Placental pericyte (primary cell): ENCODE data around the gene LEMD1. TPM values are rescaled to one million over a fixed set of nuclear protein-coding genes. Genes with fewer than 3 reads are reported as not detected.

Experiments
- small RNA-seq: library from RNA; depleted of rRNA; stranded (forward); fragments of <200 nt; gene quantifications from one replicate; pipeline ENCODE3, GENCODE V24; 2012; ENCODE audit warnings: low replicate concordance
- total RNA-seq: library from RNA; depleted of rRNA; stranded (reverse); fragments of >200 nt; gene quantifications from 2 replicates; pipeline ENCODE4 v1.2.3, GENCODE V29; 2012

LEMD1 gene
- not detected in 2 replicates for total RNA-seq

DNA sequence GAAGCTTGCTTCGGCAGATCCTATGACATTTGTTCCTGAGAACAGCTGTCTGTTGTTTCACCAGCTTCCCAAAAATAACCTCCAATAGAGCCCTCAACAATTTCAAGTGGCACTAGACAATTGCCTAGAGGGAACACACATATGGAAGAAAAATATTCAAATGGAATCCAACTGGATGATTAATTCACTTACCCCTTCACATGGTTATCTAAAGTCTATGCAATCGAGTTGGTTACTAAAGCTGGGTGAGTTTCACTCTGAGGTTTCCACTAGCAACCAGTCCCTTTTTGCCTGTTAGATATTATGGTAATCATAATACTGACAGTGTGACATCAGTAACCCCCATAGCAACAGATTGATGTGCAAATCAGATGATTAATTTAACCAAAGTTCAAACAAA, at the start of gene LEMD1:
Gene LEMD1, minus strand, starts transcription at position 259 of the 400 bp plus-strand sequence. CDS start 1,520 bp downstream, outside the sequence.

GRCh38 chr1:205455581-205456382, 33.9 kb upstream of the LEMD1 start, which contains the start of gene BLACAT1:
BLACAT1 (minus strand) TSS chr1:205456045.

GRCh38 chr1:205356440-205357139, 65.3 kb downstream of the LEMD1 start, which contains the start of gene KLHDC8A:
KLHDC8A (minus strand) TSS chr1:205356922; CDS start chr1:205343604, 13,318 bp downstream.

Small RNA genes lying within 50 kb of the gene (small RNA-seq; reads per million reads assigned to genes)
- gene MIR135B, result 0.91 reads per million, percentile 41 among the genes with 10 or more reads in this experiment
- not detected for gene SNRPGP10

Other genes with a start within 250 kb of the LEMD1 start
- 11.2 and 12.5 TPM in 2 replicates for gene DSTYK, start 210.4 kb downstream of the LEMD1 start, total RNA-seq
- 3.9 and 5.7 TPM in 2 replicates for gene TMCC2, start 194.1 kb downstream of the LEMD1 start, total RNA-seq
- gene NUAK2, start 100.3 kb downstream of the LEMD1 start, total RNA-seq, result 5.5 and 9.7 TPM in 2 replicates
- not detected in 2 replicates for gene KLHDC8A, start 65.1 kb downstream of the LEMD1 start, total RNA-seq
- not detected in 2 replicates for gene BLACAT1, start 34.0 kb upstream of the LEMD1 start, total RNA-seq
- gene CDK18, start 82.6 kb upstream of the LEMD1 start, total RNA-seq, result 0.14 and 0.22 TPM in 2 replicates
- gene ELK4, start 210.0 kb upstream of the LEMD1 start, total RNA-seq, result 16.6 and 26.9 TPM in 2 replicates